Smooth muscle cell (in vitro differentiated cells): Measurements from ENCODE around the gene ABLIM1. TPM values are rescaled to one million over a fixed set of nuclear protein-coding genes. Genes with fewer than 3 reads are reported as not detected.

Source experiments
- DNase-seq: peaks from one replicate; lab custom pipeline; 2025; ENCODE audit not compliant: unreplicated experiment; lab: John Stamatoyannopoulos, UW
- H2AFZ ChIP-seq: fragments of 200-600 bp; sonication (generic); 2 replicates; pipeline ENCODE4 v1.6.0; 2016; ENCODE audit warnings: antibody characterized with exemption, low read depth, mild to moderate bottlenecking
- H3F3A ChIP-seq: fragments of 200-600 bp; sonication (generic); 2 replicates; pipeline ENCODE4 v1.6.0; 2017; ENCODE audit warnings: antibody characterized with exemption, low read depth
- H3K27ac ChIP-seq: fragments of 200-600 bp; sonication (generic); 2 replicates; pipeline ENCODE4 v1.5.1; 2016; ENCODE audit warnings: low read depth, mild to moderate bottlenecking
- H3K27me3 ChIP-seq: fragments of 200-600 bp; sonication (generic); 2 replicates; pipeline ENCODE4 v1.6.1; 2016; ENCODE audit warnings: low read depth, mild to moderate bottlenecking
- H3K36me3 ChIP-seq: fragments of 200-600 bp; sonication (generic); 2 replicates; pipeline ENCODE4 v1.5.1; 2016; ENCODE audit warnings: low read depth
- H3K4me1 ChIP-seq: fragments of 200-600 bp; sonication (generic); 2 replicates; pipeline ENCODE4 v1.5.1; 2016; ENCODE audit warnings: low read depth
- H3K4me2 ChIP-seq: fragments of 200-600 bp; sonication (generic); 2 replicates; pipeline ENCODE4 v1.6.0; 2016; ENCODE audit warnings: mild to moderate bottlenecking
- H3K4me3 ChIP-seq: fragments of 200-600 bp; sonication (generic); 2 replicates; pipeline ENCODE4 v1.5.1; 2016; ENCODE audit warnings: mild to moderate bottlenecking
- H3K79me2 ChIP-seq: fragments of 200-600 bp; sonication (generic); 2 replicates; pipeline ENCODE4 v1.6.0; 2016; ENCODE audit warnings: low read depth, mild to moderate bottlenecking
- H3K9ac ChIP-seq: fragments of 200-600 bp; sonication (generic); 2 replicates; pipeline ENCODE4 v1.6.0; 2016; ENCODE audit warnings: low read depth
- H3K9me3 ChIP-seq: fragments of 200-600 bp; sonication (generic); replicated peaks from 2 replicates; pipeline ENCODE4 v1.5.1; 2016; ENCODE audit warnings: low read depth
- H4K20me1 ChIP-seq: fragments of 200-600 bp; sonication (generic); 2 replicates; pipeline ENCODE4 v1.6.0; 2016; ENCODE audit warnings: low read depth
- WGBS: methylation state at CpG from one replicate; pipeline ENCODE4 v1.1.7; 2016; ENCODE audit warnings: low lambda C conversion rate; 5-methylcytosine and 5-hydroxymethylcytosine counted together
- polyA plus RNA-seq: library from polyadenylated mRNA; unstranded; fragments of >200 nt; fragmentation: Nextera tagmentation; extraction: Ambion mirVana; gene quantifications from 2 replicates; pipeline ENCODE4 v1.2.1, GENCODE V29; 2016
- total RNA-seq: library from RNA; depleted of rRNA; stranded (reverse); fragments of >200 nt; gene quantifications from 2 replicates; pipeline ENCODE4 v1.2.3, GENCODE V29; 2014
- TF ChIP-seq, protein P1 (sequence below): fragments of 200-600 bp; sonication (generic); IDR thresholded peaks from 2 replicates; pipeline ENCODE4 v1.5.1; 2017; ENCODE audit warnings: borderline replicate concordance, mild to moderate bottlenecking, antibody characterized with exemption; ENCODE audit not compliant: insufficient read depth, poor library complexity, severe bottlenecking

Gene ABLIM1
- total and polyA plus RNA-seq, 2 experiments from 2014 or later, result 1.6 to 17.6 TPM

DNA sequence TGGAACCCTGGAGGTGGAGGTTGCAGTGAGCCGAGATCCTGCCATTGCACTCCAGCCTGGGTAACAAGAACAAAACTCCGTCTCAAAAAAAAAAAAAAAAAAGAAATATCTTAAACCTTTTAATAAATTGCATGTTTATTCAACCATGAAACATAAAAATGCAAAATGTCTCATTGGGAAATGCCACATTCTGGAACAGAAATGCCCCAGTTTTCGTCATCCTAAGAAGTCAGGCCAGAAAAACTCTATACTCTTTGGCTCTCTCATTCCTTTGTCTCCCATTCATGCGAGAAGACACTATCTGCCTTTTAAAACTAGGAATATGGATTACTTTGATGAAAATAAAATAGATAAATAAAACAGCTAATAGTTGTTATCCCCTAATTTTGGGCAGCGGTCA lies 21.5 kb upstream of the ABLIM1 start:
- no peak for DNase-seq
- TF ChIP-seq, protein P1, sequence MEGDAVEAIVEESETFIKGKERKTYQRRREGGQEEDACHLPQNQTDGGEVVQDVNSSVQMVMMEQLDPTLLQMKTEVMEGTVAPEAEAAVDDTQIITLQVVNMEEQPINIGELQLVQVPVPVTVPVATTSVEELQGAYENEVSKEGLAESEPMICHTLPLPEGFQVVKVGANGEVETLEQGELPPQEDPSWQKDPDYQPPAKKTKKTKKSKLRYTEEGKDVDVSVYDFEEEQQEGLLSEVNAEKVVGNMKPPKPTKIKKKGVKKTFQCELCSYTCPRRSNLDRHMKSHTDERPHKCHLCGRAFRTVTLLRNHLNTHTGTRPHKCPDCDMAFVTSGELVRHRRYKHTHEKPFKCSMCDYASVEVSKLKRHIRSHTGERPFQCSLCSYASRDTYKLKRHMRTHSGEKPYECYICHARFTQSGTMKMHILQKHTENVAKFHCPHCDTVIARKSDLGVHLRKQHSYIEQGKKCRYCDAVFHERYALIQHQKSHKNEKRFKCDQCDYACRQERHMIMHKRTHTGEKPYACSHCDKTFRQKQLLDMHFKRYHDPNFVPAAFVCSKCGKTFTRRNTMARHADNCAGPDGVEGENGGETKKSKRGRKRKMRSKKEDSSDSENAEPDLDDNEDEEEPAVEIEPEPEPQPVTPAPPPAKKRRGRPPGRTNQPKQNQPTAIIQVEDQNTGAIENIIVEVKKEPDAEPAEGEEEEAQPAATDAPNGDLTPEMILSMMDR, result no peak
- Histone ChIP-seq H3K9ac (no peak overlapping the region), H3K79me2 (no peaks in the 10 kb centered on the region), H3K4me2 (no peak overlapping the region), H4K20me1 (no peaks in the 10 kb centered on the region), H3K27me3 (no peaks in the 10 kb centered on the region), H3K9me3 (no peaks in the 10 kb centered on the region), H3K4me1 (peaks cover 18% of the 10 kb centered on the region), H3F3A (peaks cover 2% of the 10 kb centered on the region), H3K36me3 (no peaks in the 10 kb centered on the region), H3K4me3 (no peak overlapping the region), H2AFZ (no peak overlapping the region), H3K27ac (no peak overlapping the region)
- 98% methylated on average over 5 of the region's 5 CpGs for WGBS

DNA sequence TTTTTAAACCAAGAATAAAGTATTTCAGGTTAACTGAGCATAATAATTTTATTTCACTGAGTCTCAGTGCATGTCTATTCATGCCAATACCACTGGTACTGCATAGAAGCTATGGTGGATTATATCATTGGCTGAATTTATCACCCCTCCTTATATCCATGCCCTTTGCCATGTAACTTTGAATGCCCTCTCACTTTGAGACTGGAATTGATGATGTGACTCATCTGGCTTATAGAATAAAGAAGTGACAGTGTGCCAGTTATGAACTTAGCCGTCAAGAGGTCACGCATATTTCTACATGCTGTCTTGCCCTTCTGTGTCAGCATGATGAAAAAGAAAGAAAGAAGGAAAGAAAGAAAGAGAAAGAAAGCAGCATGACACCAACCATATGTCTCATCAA lies 20.7 kb upstream of the ABLIM1 start:
- H3K27me3 ChIP-seq, result no peaks in the 10 kb centered on the region
- TF ChIP-seq, protein P1, result no peak
- no peak overlapping the region for H3K4me2 ChIP-seq
- H3K27ac ChIP-seq, result no peak overlapping the region
- H3K9ac ChIP-seq, result no peak overlapping the region
- H2AFZ ChIP-seq, result no peak overlapping the region
- no peaks in the 10 kb centered on the region for H4K20me1 ChIP-seq
- H3F3A ChIP-seq, result no peaks in the 10 kb centered on the region
- H3K79me2 ChIP-seq, result no peaks in the 10 kb centered on the region
- DNase-seq, result no peak
- H3K4me3 ChIP-seq, result no peak overlapping the region
- H3K36me3 ChIP-seq, result no peaks in the 10 kb centered on the region
- H3K4me1 ChIP-seq, result peaks cover 17% of the 10 kb centered on the region
- WGBS, result 92% methylated on average over 2 of the region's 2 CpGs
- no peaks in the 10 kb centered on the region for H3K9me3 ChIP-seq

- H3K27ac ChIP-seq, result no peak overlapping the region
- H2AFZ ChIP-seq, result no peak overlapping the region
- TF ChIP-seq, protein P1, result no peak
Measured at GRCh38 chr10:114678336-114678735, 20.3 kb upstream of the ABLIM1 start.

GRCh38 chr10:114674346-114674745 lies 16.3 kb upstream of the ABLIM1 start:
- no peak for DNase-seq
- Histone ChIP-seq H3K9ac (no peak overlapping the region), H3K4me1 (peaks cover 6% of the 10 kb centered on the region), H4K20me1 (no peaks in the 10 kb centered on the region), H3K27me3 (no peaks in the 10 kb centered on the region), H3F3A (no peaks in the 10 kb centered on the region), H3K4me2 (no peak overlapping the region), H2AFZ (no peak overlapping the region), H3K27ac (no peak overlapping the region), H3K36me3 (no peaks in the 10 kb centered on the region), H3K4me3 (no peak overlapping the region), H3K9me3 (no peaks in the 10 kb centered on the region), H3K79me2 (no peaks in the 10 kb centered on the region)
- 94% methylated on average over 4 of the region's 4 CpGs for WGBS
- TF ChIP-seq, protein P1, result no peak

More at GRCh38 chr10:114678336-114678735, 20.3 kb upstream of the ABLIM1 start:
- Histone ChIP-seq H3K4me3 (no peak overlapping the region), H3K9ac (no peak overlapping the region), H4K20me1 (no peaks in the 10 kb centered on the region), H3K27me3 (no peaks in the 10 kb centered on the region), H3F3A (no peaks in the 10 kb centered on the region), H3K79me2 (no peaks in the 10 kb centered on the region), H3K4me2 (no peak overlapping the region), H3K9me3 (no peaks in the 10 kb centered on the region), H3K4me1 (peaks cover 17% of the 10 kb centered on the region), H3K36me3 (no peaks in the 10 kb centered on the region)
- no peak for DNase-seq
- WGBS, result 49% methylated on average over 4 of the region's 4 CpGs
